HG02623 (cell line): ENCODE measurements around the gene ARHGDIA.
A peak's percentile ranks its signal among the peaks of the same experiment; 100 is the strongest.

Experiments used
- ATAC-seq: cut with Tn5 transposase; IDR thresholded peaks from one replicate; pipeline ENCODE4 v1.9.1; 2021; ENCODE audit warnings: moderate library complexity; ENCODE audit not compliant: unreplicated experiment

Gene ARHGDIA

GRCh38 chr17:81888988-81889595 lies 18.0 kb upstream of the ARHGDIA start:
- no peak for ATAC-seq

DNA sequence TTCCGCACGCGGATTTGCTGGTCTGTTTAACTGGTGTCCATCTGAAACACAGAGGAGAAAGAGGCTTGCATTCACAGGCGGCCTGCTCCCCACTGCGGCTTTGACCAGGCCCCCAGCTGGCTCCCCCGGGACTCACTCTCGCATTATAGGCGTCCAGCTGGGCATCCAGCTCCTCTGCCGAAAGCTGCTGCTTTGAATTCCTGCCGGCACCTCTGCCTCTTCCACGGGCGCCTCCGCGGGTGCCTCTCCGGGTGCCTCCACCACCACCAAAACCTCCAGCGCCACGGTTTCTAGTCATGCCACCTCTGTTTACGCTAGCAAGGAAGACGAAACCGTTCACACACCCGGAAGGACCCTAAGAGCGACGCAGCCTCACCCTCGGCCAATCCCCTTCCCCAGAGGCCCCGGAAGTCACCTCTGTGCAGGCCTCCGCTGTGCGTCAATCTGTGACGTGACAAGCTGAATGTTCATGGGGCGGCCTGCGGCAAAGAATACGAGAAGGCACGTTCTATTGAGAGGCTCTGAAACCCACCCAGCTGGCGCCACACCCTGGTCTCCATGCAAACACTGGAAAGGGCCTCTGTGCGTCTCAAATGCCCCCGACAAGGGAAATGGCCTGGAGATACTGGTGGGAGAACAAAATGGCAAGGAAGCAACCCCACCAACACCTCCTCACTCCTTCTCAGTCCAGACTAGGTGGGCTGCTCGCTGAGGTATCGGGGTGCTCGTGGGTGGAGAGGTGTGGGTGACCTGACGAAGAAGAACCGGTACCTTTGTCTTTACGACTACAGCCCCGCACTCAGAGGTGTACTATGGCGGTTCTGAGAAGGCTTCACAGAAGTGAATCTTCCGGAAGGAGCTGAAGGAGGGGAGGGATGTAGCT lies 17.2 kb upstream of the ARHGDIA start:
- no peak for ATAC-seq

DNA sequence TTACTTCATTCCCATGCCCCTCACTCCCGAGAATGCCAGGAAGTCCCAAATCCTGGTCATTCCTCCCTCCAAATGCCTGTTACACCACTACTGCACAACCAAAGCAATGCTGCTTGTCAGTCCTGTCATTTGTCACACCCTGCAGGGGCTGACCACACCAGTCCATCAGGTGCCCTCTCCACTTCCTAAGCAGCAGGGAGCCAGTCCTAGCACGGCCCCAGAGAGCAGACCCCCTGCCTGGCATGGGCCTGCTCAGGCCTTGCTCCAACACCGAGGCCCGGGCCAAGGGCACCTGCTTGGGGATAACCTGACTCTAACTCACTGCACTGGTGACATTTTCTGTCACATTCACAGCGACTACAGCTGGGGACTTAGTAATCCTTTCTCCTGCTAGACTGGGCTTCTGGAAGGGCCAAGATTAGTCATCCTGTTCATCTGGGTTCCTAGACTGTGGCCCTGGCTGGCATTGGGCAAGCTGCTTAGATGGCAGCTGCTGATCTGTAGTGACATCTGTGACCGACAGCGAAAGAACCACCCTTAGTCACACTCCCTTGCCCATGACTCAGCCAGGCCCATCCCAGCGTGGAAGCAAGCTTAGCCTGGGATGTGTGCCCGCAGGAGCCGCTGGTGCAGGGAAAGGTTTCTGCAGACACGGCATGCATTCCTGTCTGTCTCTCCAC lies 14.9 kb upstream of the ARHGDIA start:
- ATAC-seq, result no peak

DNA sequence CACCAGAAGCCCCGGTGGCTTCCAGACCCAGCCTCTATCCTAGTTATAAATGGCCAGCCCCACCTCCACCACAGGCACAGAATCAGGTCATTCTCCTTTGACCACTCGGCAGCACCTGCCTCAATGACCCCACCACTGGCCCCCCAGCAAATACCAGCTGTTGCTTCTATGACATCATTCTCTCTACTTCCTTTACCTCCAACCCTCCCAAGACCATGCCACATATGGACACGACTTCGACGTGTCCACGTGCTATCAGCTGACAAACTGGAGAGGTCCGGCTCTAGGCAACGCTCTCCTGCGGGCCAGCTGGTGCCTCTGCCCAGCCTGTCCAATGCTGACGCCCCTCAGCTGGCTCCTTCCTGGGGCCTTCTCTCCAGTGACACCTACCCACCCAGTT lies 14.3 kb upstream of the ARHGDIA start:
- no peak for ATAC-seq

DNA sequence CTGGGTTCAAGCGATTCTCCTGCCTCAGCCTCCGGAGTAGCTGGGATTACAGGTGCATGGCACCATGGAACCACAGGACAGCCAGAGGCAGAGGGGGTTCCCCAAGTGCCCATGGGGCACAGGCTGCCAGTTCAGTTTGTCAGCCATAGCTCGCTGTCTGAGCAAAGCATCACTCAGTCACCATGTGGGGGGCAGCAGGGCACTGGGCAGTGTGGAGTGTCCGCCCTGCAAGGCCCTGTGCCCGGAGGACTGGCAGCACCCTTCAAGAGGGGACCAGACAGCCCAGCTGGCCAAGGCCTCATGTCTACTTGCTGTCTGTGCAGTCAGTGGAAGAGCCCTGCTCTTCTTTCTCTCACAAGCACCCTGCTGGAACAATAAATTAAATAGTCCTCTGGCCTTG lies 13.8 kb upstream of the ARHGDIA start:
- ATAC-seq, result no peak

DNA sequence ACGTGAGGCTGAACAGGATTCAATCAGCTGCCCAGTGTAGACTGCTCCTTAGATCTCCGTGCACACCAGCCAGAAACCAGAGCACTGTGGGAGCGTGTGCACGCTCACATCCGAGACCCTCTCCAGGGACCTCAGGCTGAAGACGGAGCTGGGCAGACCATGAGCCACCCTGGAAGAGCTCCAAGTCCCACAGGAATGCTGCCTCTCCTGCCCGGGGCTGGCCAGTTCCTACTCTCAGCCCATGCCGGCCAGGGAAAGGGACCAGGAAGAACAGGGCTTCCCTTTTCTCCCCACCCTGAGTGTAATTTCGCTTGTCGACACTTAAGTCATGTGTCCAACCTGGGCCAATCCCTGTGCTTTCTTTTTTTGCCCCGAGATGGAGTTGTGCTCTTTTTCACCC lies 13.4 kb upstream of the ARHGDIA start:
- ATAC-seq, result no peak

GRCh38 chr17:81879121-81879520 lies 8.0 kb upstream of the ARHGDIA start:
- ATAC-seq, result no peak

DNA sequence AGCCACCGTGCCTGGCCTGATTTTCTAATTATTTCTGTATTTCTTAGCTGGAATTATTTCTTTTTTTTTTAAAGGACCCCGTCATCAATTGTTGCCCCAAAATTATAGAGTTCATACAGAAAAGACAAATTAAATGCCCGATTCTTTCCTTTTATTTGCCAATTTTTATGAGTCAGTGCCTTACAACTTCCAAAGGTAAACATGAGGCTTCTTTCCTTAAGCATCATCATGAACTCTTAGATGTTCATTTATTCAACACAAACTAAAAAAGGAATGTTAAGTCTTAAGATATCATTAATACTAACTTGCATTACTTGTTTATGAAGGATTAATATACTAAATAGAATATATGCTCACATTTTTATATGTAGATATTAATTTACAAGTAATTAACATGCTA lies 7.2 kb upstream of the ARHGDIA start:
- ATAC-seq, result no peak

- ATAC-seq, result no peak
Measured at GRCh38 chr17:81877569-81877968, 6.4 kb upstream of the ARHGDIA start.

DNA sequence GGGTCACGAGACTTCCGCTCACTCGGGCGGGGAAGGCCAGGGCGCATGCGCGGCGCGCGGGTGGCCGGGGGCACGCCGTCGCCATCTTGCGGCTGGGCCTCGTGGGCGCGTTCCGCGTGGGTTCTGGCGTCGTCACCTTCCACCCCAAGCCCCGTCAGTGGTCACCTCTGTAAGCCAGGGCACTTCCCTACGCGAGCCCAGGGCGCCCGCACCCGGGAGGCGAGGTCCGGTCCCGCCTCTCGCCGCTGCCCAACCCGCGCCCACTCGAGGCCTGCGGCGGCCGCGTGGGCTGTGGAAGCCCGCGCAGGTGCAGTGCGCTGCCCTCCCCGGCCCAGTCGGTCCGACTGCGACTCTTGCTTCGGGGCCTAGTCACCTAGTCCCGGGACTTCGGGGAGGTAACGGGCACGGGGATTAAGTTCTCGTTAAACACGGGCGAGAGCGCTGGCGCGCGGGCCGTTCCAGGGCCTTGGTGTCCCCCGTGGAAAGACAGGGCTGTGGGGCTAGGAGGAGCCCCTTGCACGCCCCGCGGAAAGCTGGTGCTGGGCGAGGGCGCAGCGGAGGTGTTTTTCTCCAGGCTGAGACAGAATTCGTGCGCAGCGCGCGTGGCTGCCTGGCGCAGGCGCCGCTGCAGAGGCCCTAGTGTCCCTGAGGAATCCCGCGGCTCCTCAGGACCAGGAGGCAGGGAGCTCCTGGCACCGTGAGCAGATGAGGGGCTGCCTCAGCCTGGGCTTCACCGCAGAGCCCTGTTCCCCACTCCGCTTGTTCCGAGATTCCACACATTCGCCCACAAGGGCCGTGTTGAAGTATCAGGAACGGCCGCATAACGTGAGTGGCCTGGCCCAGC lies 472 bp upstream of the ARHGDIA start:
- ATAC-seq, result peak; percentile 57

DNA sequence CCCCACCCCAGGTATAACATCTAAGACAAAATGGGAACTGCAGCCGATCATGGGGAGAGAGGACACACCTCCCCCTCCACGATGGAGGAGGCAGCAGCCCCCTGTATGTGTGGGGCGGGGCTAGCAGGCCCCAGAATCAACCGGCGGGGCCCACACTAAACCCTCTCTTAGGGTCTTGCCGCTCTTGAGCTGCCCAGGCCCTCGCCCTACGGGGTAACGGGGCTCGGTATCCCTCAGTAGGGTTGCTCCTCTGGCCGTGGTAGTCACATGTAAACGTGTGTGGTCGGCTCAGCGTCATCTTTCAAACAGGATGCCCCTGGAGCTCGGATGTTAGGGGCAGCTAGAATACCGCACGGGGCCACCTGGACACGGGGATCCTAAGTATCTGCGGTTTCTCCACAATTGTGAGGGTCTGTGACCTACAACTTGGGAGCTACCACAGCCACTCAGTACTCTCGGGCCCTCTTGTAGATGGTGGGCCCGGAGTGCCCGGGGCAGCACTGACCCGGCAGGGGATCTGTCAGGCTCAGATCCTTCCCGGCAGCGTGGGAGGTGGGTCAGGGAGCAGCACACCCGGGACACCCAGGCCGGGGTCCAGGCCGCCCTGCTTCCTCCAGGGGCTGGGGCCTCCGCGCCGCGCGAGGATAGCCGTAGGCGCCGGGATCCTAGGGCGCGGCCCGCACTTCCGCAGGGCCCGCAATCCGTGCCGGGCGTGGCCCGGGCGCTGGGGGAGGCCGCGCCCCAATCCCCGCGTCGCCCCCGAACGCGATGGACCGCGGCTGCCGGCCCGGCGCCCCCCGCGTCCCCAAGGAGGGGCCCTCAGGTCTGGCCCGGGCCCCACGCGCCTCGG lies 781 bp downstream of the ARHGDIA start:
- ATAC-seq, result peak; percentile 9

GRCh38 chr17:81869221-81870130 lies 1.7 kb downstream of the ARHGDIA start:
- no peak for ATAC-seq

- no peak for ATAC-seq
Measured at GRCh38 chr17:81868674-81869220, 2.4 kb downstream of the ARHGDIA start.

DNA sequence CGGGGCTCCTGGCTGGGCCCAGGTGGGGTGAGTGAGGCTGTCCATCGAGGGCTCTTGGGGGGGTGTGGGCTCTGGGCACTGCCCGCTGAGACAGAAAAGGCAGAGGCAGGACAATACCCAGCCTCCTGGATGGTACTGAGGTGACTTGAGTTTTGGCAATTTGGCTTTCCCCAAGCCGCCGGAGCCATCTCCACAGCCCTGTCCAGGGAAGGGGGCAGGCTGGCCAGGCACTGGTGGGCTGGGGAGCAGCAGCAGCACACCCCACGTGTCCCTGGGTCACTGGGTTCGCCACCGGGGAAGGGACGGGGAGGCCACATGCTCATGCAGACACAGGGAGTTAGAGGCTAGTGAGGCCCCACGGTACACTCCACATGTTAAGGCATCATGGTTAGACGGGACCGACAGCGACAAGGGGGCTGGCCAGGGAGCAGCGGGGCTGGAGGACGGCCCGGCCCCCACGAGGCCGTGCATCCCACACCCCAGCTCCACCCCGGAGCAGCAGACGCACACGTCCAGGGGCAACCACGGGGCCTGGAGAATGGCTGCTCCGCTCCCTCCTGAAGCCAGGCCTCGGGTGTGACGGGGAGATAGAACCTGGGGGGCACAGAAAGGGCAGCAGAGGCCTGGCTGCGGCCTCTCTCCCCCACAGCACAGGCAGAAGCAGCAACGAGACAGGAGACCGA lies 3.0 kb downstream of the ARHGDIA start:
- ATAC-seq, result no peak

DNA sequence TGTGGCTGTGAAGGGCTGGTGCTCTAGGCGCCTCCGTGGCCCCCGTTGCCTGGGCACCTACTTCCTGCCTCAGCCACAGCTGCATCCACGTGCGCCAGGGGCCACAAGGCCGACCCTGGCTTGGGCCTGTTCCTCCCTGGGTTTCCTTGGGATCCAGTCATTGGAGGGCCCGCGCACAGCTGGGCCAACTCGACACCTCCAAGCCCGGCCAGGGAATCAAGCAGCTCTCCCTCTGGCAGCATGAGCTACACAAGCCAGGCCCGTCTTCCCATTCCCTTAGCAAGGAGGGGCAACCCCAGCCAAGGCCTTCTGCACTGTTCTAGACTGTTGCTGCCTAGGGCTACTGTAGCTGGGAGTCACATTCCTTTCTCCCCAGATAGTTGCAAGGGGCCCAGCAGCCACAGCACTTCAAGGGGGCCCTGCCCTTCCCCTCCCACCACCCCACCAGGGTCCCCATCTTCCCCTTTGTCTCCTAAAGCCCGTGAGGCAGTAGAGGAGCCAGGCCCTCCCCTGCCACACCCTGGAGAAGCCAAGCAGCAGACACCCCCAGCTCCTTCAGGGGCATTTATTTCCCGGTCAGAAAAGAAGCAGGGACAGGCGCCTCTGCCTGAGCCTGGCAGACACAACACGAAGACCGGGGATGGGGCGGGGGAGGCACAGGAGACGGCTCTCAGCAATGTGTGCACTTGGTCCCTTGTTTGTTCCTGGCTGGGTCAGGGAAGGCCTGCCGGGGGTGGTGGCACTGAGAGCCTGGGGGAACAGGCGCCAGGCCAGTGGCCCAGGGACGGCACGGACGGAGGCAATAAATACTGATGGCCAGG lies 3.8 kb downstream of the ARHGDIA start:
- ATAC-seq, result no peak

DNA sequence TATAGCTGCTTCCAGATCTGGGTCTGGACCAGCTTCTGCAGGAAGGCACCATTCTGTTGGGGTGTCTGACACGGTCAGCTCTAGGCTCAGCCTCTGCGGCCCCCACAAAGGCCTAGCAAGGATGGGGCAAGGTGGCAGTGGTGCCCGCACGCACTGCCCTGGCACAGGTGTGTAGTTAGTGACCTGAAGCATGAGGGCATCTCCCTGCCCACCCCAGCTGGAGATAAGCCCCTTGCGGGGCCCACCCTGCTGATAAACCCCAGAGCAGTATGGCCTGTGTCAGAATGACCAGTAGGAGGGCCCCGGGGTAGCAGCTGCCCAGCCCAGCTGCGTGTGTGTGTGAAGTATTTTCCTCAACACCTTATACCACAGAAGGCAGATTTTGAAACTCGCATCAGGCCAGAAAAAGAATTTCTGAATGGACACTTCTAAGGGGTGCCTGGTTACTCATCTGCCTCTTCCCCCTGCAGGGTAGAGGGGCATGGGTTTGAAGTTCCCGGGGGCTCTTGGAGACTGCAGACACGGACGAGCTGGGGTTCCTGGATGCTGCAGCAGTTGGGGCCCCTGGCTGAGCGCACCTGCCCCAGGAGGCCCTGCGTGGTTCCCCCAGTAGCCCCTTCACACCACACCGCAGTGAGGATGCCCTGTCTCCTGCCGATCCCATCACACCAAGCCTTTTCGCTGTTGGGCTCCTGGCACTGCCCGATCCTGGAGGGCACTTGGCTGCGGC lies 4.5 kb downstream of the ARHGDIA start:
- ATAC-seq, result no peak
